ENCODE measurements around the gene TMEM204. TPM values are rescaled to one million over a fixed set of nuclear protein-coding genes. Genes with fewer than 3 reads are reported as not detected.

TMEM204 gene
- polyA plus RNA-seq, 3 donors = 0.09 to 1.5 (median 1.3) TPM

GRCh38 chr16:1519831-1520230 is 13.6 kb upstream of the TMEM204 start:
- no peak for TF ChIP-seq CTCF (IDR thresholded peaks at IDR 0.05)
- no peak overlapping the region for H3K4me3 Mint-ChIP-seq
- no peak overlapping the region for H3K27ac Mint-ChIP-seq
- H3K36me3 Mint-ChIP-seq = no peaks in the 10 kb centered on the region
- intact Hi-C loops (cut with micrococcal nuclease) = no loop called here
- Histone ChIP-seq H2AFZ (ENCODE audit: insufficient read depth, low read depth, low read length, poor library complexity, severe bottlenecking) (no peak overlapping the region), H3K27me3 (ENCODE audit: control insufficient read depth in 2 of 2, insufficient read depth in 2 of 2, low read length in 2 of 2) (no peaks in the 10 kb centered on the region), H4K20me1 (ENCODE audit: insufficient read depth, low read length) (no peaks in the 10 kb centered on the region), H3K27ac (ENCODE audit: low read depth in 1 of 2, low read length in 2 of 2) (no peak overlapping the region), H3K4me2 (replicated peaks; ENCODE audit: extremely low read depth, low read length, poor library complexity, severe bottlenecking) (no peak overlapping the region), H3K9me3 (replicated peaks in 1 of 2; ENCODE audit: control insufficient read depth in 1 of 2, insufficient read depth in 1 of 2, low read length in 2 of 2) (no peaks in the 10 kb centered on the region), H3K9ac (ENCODE audit: insufficient read depth, low read length, poor library complexity, severe bottlenecking) (no peak overlapping the region), H3K36me3 (replicated peaks in 1 of 2; ENCODE audit: control insufficient read depth in 1 of 2, insufficient read depth in 2 of 2, low read length in 2 of 2) (no peaks in the 10 kb centered on the region), H3K4me3 (replicated peaks in 1 of 3; ENCODE audit: low read depth in 2 of 3, low read length in 3 of 3) (no peak overlapping the region), H3K4me1 (ENCODE audit: control insufficient read depth in 1 of 2, insufficient read depth in 2 of 2, low read length in 2 of 2) (no peaks in the 10 kb centered on the region), H3K79me2 (ENCODE audit: insufficient read depth, low read length) (no peaks in the 10 kb centered on the region)
- WGBS (ENCODE audit: insufficient coverage) = 96% methylated on average over 17 of the region's 17 CpGs
- no peak for DNase-seq
- H3K4me1 Mint-ChIP-seq = no peaks in the 10 kb centered on the region
- peaks cover 0 to 7% (median 3%) of the 10 kb centered on the region in 7 donors for H3K9me3 Mint-ChIP-seq
- peaks cover 2 to 6% (median 2%) of the 10 kb centered on the region in 3 donors for H3K27me3 Mint-ChIP-seq (ENCODE audit: low read depth in 3 of 3)

GRCh38 chr16:1520461-1520860 is 13.0 kb upstream of the TMEM204 start:
- 94% methylated on average over 16 of the region's 19 CpGs for WGBS (ENCODE audit: insufficient coverage)
- H3K9me3 Mint-ChIP-seq = peaks cover 0 to 2% (median 0%) of the 10 kb centered on the region in 7 donors

More at GRCh38 chr16:1520461-1520860, 13.0 kb upstream of the TMEM204 start:
- Mint-ChIP-seq H3K27me3 (ENCODE audit: low read depth in 3 of 3) (peaks cover 2 to 6% (median 3%) of the 10 kb centered on the region in 3 donors), H3K27ac (no peak overlapping the region), H3K4me1 (no peaks in the 10 kb centered on the region), H3K4me3 (no peak overlapping the region), H3K36me3 (no peaks in the 10 kb centered on the region)
- no peak for TF ChIP-seq CTCF (IDR thresholded peaks at IDR 0.05)
- no peak overlapping the region for H3K27ac ChIP-seq (ENCODE audit: low read depth in 1 of 2, low read length in 2 of 2)
- no peaks in the 10 kb centered on the region for H3K36me3 ChIP-seq (replicated peaks in 1 of 2; ENCODE audit: control insufficient read depth in 1 of 2, insufficient read depth in 2 of 2, low read length in 2 of 2)
- intact Hi-C loops (cut with micrococcal nuclease) = no loop called here
- no peaks in the 10 kb centered on the region for H3K27me3 ChIP-seq (ENCODE audit: control insufficient read depth in 2 of 2, insufficient read depth in 2 of 2, low read length in 2 of 2)
- H4K20me1 ChIP-seq (ENCODE audit: insufficient read depth, low read length) = no peaks in the 10 kb centered on the region
- no peaks in the 10 kb centered on the region for H3K79me2 ChIP-seq (ENCODE audit: insufficient read depth, low read length)
- no peak overlapping the region for H2AFZ ChIP-seq (ENCODE audit: insufficient read depth, low read depth, low read length, poor library complexity, severe bottlenecking)
- no peak overlapping the region for H3K9ac ChIP-seq (ENCODE audit: insufficient read depth, low read length, poor library complexity, severe bottlenecking)
- H3K4me3 ChIP-seq (replicated peaks in 1 of 3; ENCODE audit: low read depth in 2 of 3, low read length in 3 of 3) = no peak overlapping the region
- H3K4me2 ChIP-seq (replicated peaks; ENCODE audit: extremely low read depth, low read length, poor library complexity, severe bottlenecking) = no peak overlapping the region
- no peaks in the 10 kb centered on the region for H3K9me3 ChIP-seq (replicated peaks in 1 of 2; ENCODE audit: control insufficient read depth in 1 of 2, insufficient read depth in 1 of 2, low read length in 2 of 2)
- H3K4me1 ChIP-seq (ENCODE audit: control insufficient read depth in 1 of 2, insufficient read depth in 2 of 2, low read length in 2 of 2) = no peaks in the 10 kb centered on the region
- DNase-seq = no peak

Data from CD14-positive monocyte (primary cell).